Breast epithelium (tissue), 4 donors: ENCODE data around the gene ADAMTS17. TPM values are rescaled to one million over a fixed set of nuclear protein-coding genes. Genes with fewer than 3 reads are reported as not detected.
A peak's percentile ranks its signal among the peaks of the same experiment; 100 is the strongest.

Experiments
- DNase-seq, 2 donors: peaks; one replicate each; pipeline ENCODE4 v3.0.0-alpha.2; 2019; ENCODE audit warnings: low spot score in 2 of 2
- H3K27ac ChIP-seq, 2 donors: fragments of 200-600 bp; sonication (generic) in 1 of 2; one replicate each; pipeline ENCODE4 v1.5.1; 2016 to 2019; ENCODE audit warnings: mild to moderate bottlenecking in 1 of 2
- H3K27me3 ChIP-seq, 2 donors: fragments of 200-600 bp; sonication (generic) in 1 of 2; one replicate each; pipeline versions ENCODE4 v1.5.1 to v1.6.0; 2017 to 2019; ENCODE audit warnings: control low read depth in 1 of 2, mild to moderate bottlenecking in 1 of 2
- H3K36me3 ChIP-seq: fragments of 200-600 bp; one replicate; pipeline ENCODE4 v1.5.1; 2019
- H3K4me1 ChIP-seq, 2 donors: fragments of 200-600 bp; sonication (generic); one replicate each; pipeline ENCODE4 v1.5.1; 2016 to 2019; ENCODE audit warnings: control low read depth in 1 of 2
- H3K4me3 ChIP-seq, 3 donors: fragments of 200-600 bp; sonication (generic); 1 replicate in 2 of 3; 2 replicates in 1 of 3; pipeline ENCODE4 v1.5.1; 2016 to 2019; ENCODE audit warnings: mild to moderate bottlenecking in 3 of 3, moderate library complexity in 2 of 3
- H3K9me3 ChIP-seq, 2 donors: fragments of 200-600 bp; sonication (generic) in 1 of 2; one replicate each; pipeline ENCODE4 v1.5.1; 2016 to 2019; ENCODE audit warnings: control low read depth in 1 of 2
- CTCF ChIP-seq, 3 donors: fragments of 450-650 bp; IDR thresholded peaks; one replicate each; pipeline ENCODE4 v1.5.1; 2016 to 2017; ENCODE audit warnings: antibody characterized with exemption in 3 of 3, mild to moderate bottlenecking in 3 of 3, moderate library complexity in 3 of 3
- POLR2A ChIP-seq: fragments of 450-650 bp; IDR thresholded peaks from one replicate; pipeline ENCODE4 v1.6.1; 2016; ENCODE audit warnings: antibody characterized with exemption, mild to moderate bottlenecking, moderate library complexity
- POLR2AphosphoS5 ChIP-seq, 3 donors: sonication (generic); formaldehyde crosslinking; IDR thresholded peaks; one replicate each; pipeline ENCODE4 v1.6.1; 2017; ENCODE audit warnings: antibody characterized with exemption in 3 of 3
- intact Hi-C: fragments of 100-400 bp; cut with DNase I; formaldehyde crosslinking; loops from one replicate; pipeline ENCODE4 v1.15.1; 2023; ENCODE audit warnings: low total_unique reads
- total RNA-seq, 3 donors: library from RNA; depleted of rRNA; stranded (reverse); fragments of >200 nt; gene quantifications; one replicate each; pipeline ENCODE4 v1.1.0, GENCODE V29; 2016

The ADAMTS17 gene
- total RNA-seq, 3 donors from 2014 or later, result 5.1 to 8.0 (median 5.9) TPM

- no peaks in the 10 kb centered on the region for H3K36me3 ChIP-seq
Observed at GRCh38 chr15:100226107-100226506, 115.7 kb downstream of the ADAMTS17 start.

GRCh38 chr15:100224206-100225185 is 117.3 kb downstream of the ADAMTS17 start:
- no peaks in the 10 kb centered on the region for H3K4me1 ChIP-seq
- no peak for TF ChIP-seq CTCF (IDR thresholded peaks at IDR 0.05)
- no peak for TF ChIP-seq POLR2A
- no peak for TF ChIP-seq POLR2AphosphoS5 (IDR thresholded peaks at IDR 0.05)
- H3K27me3 ChIP-seq, result no peaks in the 10 kb centered on the region
- H3K36me3 ChIP-seq, result no peaks in the 10 kb centered on the region
- DNase-seq, result no peak
- intact Hi-C loops, result no loop called here
- H3K9me3 ChIP-seq, result no peaks in the 10 kb centered on the region
- H3K4me3 ChIP-seq, result no peak overlapping the region
- no peak overlapping the region for H3K27ac ChIP-seq

More at GRCh38 chr15:100226107-100226506, 115.7 kb downstream of the ADAMTS17 start:
- DNase-seq, result no peak
- H3K27ac ChIP-seq, result no peak overlapping the region
- H3K27me3 ChIP-seq, result no peaks in the 10 kb centered on the region
- no peaks in the 10 kb centered on the region for H3K9me3 ChIP-seq
- intact Hi-C loops, result no loop called here
- H3K4me1 ChIP-seq, result no peaks in the 10 kb centered on the region
- no peak overlapping the region for H3K4me3 ChIP-seq
- TF ChIP-seq POLR2A, result no peak
- TF ChIP-seq CTCF (IDR thresholded peaks at IDR 0.05), result no peak
- no peak for TF ChIP-seq POLR2AphosphoS5 (IDR thresholded peaks at IDR 0.05)

GRCh38 chr15:100222349-100222715 is 119.4 kb downstream of the ADAMTS17 start:
- Histone ChIP-seq H3K27ac (no peak overlapping the region), H3K4me3 (no peak overlapping the region), H3K36me3 (no peaks in the 10 kb centered on the region), H3K4me1 (no peaks in the 10 kb centered on the region), H3K27me3 (no peaks in the 10 kb centered on the region), H3K9me3 (no peaks in the 10 kb centered on the region)
- no peak for TF ChIP-seq POLR2A
- TF ChIP-seq POLR2AphosphoS5 (IDR thresholded peaks at IDR 0.05), result no peak
- TF ChIP-seq CTCF (IDR thresholded peaks at IDR 0.05), result no peak
- intact Hi-C loops, result no loop called here
- DNase-seq, result no peak

GRCh38 chr15:100221471-100222348 is 120.1 kb downstream of the ADAMTS17 start:
- H3K27me3 ChIP-seq, result no peaks in the 10 kb centered on the region
- no peaks in the 10 kb centered on the region for H3K36me3 ChIP-seq
- intact Hi-C loops, result no loop called here
- DNase-seq, result peak in 1 of 2 donors; percentile 45
- H3K4me3 ChIP-seq, result no peak overlapping the region
- no peaks in the 10 kb centered on the region for H3K4me1 ChIP-seq
- TF ChIP-seq POLR2A (no peak), CTCF (IDR thresholded peaks at IDR 0.05) (no peak), POLR2AphosphoS5 (IDR thresholded peaks at IDR 0.05) (no peak)
- no peak overlapping the region for H3K27ac ChIP-seq
- H3K9me3 ChIP-seq, result no peaks in the 10 kb centered on the region
